A549 (cell line): ENCODE data around the gene RSF1.

Experiments used
- E2F6 ChIP-seq: IDR thresholded peaks from 2 replicates; pipeline ENCODE4 v1.6.1; 2012; ENCODE audit warnings: low read depth, borderline replicate concordance
- USF2 ChIP-seq: fragments of 450-650 bp; IDR thresholded peaks from 2 replicates; pipeline ENCODE4 v1.6.1; 2014; ENCODE audit warnings: antibody characterized with exemption

GRCh38 chr11:77723024-77723423 lies 97.5 kb downstream of the RSF1 start:
- TF ChIP-seq E2F6 (no peak), USF2 (no peak)
